Breast epithelium (tissue), 3 donors: ENCODE measurements around the gene CDH23.

Source experiments
- POLR2A ChIP-seq: fragments of 450-650 bp; IDR thresholded peaks from one replicate; pipeline ENCODE4 v1.6.1; 2016; ENCODE audit warnings: antibody characterized with exemption, mild to moderate bottlenecking, moderate library complexity
- POLR2AphosphoS5 ChIP-seq, 3 donors: sonication (generic); formaldehyde crosslinking; IDR thresholded peaks; one replicate each; pipeline ENCODE4 v1.6.1; 2017; ENCODE audit warnings: antibody characterized with exemption in 3 of 3
- TF ChIP-seq, protein P1 (sequence below), 3 donors: fragments of 450-650 bp; IDR thresholded peaks; one replicate each; pipeline ENCODE4 v1.5.1; 2016 to 2017; ENCODE audit warnings: antibody characterized with exemption in 3 of 3, mild to moderate bottlenecking in 3 of 3, moderate library complexity in 3 of 3

DNA sequence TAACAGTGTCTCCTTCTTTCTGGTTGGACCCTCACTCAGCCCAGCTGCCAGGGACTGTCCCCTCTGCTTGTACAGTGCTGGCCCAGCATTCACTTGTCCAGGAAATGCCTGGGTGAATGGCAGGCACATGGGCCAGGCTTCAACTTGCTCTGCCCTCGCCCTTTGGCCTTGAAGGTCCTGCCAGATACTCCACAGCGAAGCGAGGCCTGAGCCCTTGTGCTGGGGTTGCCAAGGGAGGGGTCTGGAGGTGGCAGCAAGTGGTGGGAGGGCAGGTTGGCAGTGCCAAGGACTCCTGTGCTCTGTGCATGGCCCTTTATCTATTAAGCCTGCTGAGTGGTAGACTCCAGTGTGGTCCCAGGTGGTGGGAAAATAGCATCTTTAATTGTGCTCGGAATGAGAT is 75.7 kb downstream of the CDH23 start:
- TF ChIP-seq, protein P1, sequence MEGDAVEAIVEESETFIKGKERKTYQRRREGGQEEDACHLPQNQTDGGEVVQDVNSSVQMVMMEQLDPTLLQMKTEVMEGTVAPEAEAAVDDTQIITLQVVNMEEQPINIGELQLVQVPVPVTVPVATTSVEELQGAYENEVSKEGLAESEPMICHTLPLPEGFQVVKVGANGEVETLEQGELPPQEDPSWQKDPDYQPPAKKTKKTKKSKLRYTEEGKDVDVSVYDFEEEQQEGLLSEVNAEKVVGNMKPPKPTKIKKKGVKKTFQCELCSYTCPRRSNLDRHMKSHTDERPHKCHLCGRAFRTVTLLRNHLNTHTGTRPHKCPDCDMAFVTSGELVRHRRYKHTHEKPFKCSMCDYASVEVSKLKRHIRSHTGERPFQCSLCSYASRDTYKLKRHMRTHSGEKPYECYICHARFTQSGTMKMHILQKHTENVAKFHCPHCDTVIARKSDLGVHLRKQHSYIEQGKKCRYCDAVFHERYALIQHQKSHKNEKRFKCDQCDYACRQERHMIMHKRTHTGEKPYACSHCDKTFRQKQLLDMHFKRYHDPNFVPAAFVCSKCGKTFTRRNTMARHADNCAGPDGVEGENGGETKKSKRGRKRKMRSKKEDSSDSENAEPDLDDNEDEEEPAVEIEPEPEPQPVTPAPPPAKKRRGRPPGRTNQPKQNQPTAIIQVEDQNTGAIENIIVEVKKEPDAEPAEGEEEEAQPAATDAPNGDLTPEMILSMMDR (IDR thresholded peaks at IDR 0.05) = no peak
- TF ChIP-seq POLR2AphosphoS5 (IDR thresholded peaks at IDR 0.05) = no peak
- no peak for TF ChIP-seq POLR2A
